ENCODE results near the gene SCOC.
A peak's percentile ranks its signal among the peaks of the same experiment; 100 is the strongest.

The SCOC gene

GRCh38 chr4:140373328-140374129, at the start of gene SCOC:
TSS of gene SCOC (plus strand) at chr4:140373646. CDS start at chr4:140379171, 5,525 bp downstream.
- peak; percentile 97 for DNase-seq

- DNase-seq, result peak; percentile 15
Observed at GRCh38 chr4:140326395-140326993, 47.0 kb upstream of the SCOC start.

DNA sequence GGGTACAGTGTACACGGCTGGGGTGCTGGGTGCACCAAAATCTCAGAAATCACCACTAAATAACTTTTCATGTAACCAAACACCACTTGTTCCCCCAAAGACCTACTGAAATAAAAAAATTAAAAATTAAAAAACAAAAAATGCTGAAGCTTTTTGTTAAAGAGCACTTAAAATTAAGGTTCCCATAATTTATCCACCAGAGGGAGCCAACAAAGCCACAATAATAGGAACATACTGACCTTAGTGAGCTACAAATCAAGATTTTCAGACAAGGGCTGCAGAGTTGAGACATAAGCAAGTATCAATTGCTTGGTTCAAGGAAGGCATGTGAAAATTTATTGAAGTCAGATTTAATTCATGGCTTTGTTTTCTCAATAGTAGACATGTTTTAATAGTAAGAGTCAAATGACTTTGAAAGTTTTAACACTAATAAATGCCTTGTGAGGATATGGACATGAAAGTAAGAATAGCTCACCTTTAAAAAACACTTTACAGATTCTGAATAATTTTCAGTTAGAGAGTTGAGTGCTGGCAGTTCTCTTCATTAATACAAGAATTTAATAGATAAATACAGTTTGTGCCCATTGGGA, 43.0 kb upstream of the SCOC start:
- no peak for DNase-seq

DNA sequence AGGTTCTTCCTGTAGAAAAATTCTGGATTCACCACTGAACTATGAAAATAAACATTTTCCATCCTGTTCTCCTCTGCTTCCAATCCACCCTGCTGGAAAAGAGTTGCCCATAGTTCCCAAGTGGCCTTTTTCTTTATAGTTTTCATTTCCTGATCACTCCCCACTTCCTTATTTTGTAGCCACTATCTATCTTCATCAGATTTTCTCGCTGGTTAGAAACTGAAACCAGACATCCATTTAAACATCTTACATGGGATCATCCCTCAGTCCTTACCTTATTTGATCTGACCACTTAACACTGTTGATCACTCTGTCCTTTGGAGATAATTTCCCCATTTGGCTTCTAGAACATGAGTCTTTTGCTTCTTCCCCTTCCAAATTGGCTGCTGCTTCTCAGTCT, 42.2 kb upstream of the SCOC start:
- DNase-seq, result no peak

- DNase-seq, result no peak
Observed at GRCh38 chr4:140331876-140332275, 41.6 kb upstream of the SCOC start.

- DNase-seq, result no peak
Observed at GRCh38 chr4:140332734-140333133, 40.7 kb upstream of the SCOC start.

- no peak for DNase-seq
Observed at GRCh38 chr4:140333523-140333922, 39.9 kb upstream of the SCOC start.

GRCh38 chr4:140335076-140335475, 38.4 kb upstream of the SCOC start:
- no peak for DNase-seq

DNA sequence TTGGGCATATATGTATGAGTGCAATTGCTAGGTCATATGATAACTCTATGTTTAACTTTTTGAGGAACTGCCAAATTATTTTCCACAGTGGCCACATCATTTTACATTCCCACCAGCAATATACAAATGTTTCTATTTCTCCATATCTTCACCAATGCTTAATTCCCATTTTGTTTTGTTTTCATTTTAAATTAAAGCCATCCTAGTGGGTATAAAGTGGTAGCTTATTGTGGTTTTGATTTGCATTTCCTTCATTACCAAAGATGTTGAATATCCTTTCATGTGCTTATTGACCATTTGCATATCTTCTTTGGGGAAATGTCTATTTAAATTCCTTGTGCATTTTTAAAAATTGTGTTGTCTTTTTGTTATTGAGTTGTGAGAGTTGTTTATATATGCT, 36.7 kb upstream of the SCOC start:
- no peak for DNase-seq

GRCh38 chr4:140342620-140343019, 30.8 kb upstream of the SCOC start:
- no peak for DNase-seq

GRCh38 chr4:140343303-140343702, 30.1 kb upstream of the SCOC start:
- no peak for DNase-seq

DNA sequence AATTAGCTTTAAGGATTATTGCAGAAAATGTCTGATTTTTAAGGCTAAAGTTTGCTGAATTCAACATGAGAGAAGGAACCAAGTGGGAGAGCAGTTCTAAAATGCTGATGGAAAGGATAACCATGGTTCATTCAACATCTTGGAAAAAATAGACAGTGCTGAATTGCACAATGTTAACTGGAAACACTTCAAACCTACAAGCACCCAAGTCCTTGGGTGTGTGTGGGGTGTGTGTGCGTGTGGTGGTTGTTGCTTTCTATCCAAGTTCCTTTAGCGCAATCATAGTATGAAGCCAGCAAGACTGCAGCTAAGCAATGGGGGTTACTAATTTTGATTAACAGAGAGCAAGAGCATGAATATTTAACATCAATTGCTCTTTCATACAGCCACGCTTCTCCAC, 29.3 kb upstream of the SCOC start:
- DNase-seq, result no peak

DNA sequence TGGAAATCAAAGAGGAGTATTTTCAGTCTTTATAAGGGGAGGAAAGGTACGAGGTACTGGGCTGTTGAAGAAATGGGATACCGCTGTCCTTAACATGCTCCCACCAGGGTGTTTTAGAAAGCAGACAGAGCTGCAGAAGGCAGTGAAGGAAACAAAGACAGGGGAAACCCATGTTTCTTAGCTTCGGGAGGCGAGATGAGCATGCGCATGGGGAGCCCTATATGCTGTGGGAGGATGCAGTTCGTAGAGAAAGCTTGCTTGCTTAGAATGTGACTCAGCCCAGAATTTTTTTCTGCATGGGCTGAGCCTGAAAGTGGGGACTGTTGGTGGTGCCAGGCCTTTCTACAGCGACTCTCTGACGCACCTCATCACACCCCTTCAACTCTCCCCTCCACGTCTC, 28.8 kb upstream of the SCOC start:
- no peak for DNase-seq

GRCh38 chr4:140346136-140346535, 27.3 kb upstream of the SCOC start:
- no peak for DNase-seq

GRCh38 chr4:140349816-140350215, 23.6 kb upstream of the SCOC start:
- no peak for DNase-seq

DNA sequence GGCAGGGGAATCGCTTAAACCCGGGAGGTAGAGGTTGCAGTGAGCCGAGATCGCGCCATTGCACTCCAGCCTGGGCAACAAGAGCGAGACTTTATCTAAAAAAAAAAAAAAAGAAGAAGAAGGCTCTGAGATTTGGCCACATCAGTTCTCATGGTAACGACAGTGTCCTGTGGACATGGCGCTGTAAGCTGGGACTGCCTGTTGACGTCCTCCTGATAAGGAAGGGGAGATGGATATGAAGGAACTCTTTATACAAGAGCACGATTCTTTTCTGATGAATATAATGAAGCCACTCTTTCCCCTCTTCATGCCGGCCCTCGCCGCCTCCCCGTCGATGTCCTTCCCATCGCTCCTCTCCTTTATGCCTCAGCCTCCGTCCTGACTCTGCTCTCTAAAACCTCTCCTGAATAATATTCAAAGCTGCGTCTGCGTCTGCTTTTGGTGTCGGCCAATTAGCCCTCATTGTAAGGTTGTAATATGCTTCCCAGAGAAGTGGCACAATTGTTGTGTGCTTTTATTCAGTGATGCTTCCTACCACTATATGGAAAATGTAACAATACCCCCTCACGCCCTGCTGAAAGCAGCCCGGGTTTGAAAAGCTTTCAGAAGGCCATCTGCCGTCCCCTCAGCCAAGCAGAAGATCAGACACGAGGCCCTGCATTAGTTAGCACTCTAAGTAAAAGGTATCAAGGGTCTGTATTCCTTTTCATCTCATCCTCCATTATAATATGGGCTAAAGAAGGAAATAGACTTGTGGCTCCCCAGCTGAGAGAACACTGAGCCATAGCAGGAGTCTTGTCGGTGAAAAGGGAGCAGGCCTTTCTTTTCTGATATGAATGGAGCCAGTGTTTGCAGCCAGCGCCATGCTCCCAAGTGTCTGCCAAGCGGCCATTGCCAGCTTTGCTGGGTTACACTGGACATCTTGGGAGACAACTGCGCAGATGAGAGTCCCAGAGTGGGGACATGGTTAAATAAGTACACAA, 22.1 kb upstream of the SCOC start:
- no peak for DNase-seq

GRCh38 chr4:140353786-140354185, 19.7 kb upstream of the SCOC start:
- DNase-seq, result no peak

DNA sequence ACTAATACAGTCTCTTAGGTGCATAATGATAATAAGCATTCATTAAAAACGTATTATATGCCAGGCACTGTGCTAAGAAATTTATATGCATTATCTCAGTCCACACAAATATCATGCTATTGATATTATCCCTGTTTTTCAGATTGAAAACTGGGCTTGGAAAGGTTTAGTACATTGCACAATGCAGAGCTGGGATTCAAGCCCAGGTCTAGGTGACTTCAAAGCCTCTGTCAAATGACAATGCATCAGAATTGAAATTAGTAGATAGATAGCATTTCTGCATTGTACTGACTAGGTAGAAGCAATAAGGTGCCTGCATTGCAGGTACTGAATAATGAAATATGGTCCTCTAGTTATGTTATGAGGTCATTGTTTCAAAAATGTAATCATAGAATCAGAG, 18.2 kb upstream of the SCOC start:
- DNase-seq, result no peak

GRCh38 chr4:140357868-140358267, 15.6 kb upstream of the SCOC start:
- DNase-seq, result no peak

- peak; percentile 21 for DNase-seq
Observed at GRCh38 chr4:140358281-140358680, 15.2 kb upstream of the SCOC start.

- peak; percentile 71 for DNase-seq
Observed at GRCh38 chr4:140359562-140360427, 13.7 kb upstream of the SCOC start.

- DNase-seq, result no peak
Observed at GRCh38 chr4:140361099-140361498, 12.3 kb upstream of the SCOC start.
